HG03280 (cell line): ENCODE data around the gene BLNK.
"Not testable (repeated sequence)": the region's sequence is repeated elsewhere in the genome, so short reads cannot be mapped to it uniquely, and the experiment has no call there.

ENCODE experiments used
- ATAC-seq: cut with Tn5 transposase; IDR thresholded peaks from one replicate; pipeline ENCODE4 v1.9.1; 2021; ENCODE audit warnings: mild to moderate bottlenecking, moderate library complexity; ENCODE audit not compliant: unreplicated experiment

Gene BLNK

DNA sequence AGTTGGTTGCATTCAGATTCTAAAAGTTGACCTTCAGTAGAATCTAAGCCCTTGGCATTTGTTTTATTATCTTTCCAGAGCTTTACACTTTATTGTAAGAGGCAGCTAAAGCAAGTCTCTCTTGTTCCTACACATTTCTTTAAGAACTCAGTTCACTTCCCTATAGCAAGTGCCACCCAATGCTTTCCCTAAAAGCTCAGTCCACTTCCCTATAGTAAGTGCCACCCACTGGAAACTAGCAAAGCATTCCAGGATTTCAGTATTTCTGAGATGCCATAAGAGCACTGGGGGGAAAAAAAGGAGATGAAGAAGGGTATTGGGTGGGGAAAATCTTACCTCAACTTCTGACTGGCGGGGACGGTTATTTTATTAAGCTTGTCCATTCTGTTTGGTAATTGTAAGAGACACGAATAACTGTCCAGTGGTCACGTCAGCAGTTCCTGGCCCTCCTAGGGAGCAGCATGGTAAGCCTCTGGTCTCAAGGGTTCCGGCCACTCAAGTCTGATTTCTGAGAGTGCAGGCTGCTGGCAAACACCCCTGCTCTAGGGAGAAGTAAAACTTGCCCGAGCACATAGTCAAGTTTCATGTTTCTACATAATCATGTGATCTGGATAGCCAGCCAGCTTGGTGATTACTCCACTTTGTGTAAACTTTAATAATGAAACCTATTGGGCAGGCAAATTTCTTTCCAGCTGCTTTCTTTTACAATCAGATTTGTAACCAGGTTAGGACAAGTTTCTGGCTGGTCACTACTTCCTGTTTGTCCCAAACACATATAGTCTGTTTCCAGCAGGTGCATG is at the start of gene BLNK:
Gene BLNK, minus strand, starts transcription at position 554 of the 800 bp plus-strand sequence. Its CDS starts 171 bp downstream, at position 383.
- peak; percentile 69 for ATAC-seq

DNA sequence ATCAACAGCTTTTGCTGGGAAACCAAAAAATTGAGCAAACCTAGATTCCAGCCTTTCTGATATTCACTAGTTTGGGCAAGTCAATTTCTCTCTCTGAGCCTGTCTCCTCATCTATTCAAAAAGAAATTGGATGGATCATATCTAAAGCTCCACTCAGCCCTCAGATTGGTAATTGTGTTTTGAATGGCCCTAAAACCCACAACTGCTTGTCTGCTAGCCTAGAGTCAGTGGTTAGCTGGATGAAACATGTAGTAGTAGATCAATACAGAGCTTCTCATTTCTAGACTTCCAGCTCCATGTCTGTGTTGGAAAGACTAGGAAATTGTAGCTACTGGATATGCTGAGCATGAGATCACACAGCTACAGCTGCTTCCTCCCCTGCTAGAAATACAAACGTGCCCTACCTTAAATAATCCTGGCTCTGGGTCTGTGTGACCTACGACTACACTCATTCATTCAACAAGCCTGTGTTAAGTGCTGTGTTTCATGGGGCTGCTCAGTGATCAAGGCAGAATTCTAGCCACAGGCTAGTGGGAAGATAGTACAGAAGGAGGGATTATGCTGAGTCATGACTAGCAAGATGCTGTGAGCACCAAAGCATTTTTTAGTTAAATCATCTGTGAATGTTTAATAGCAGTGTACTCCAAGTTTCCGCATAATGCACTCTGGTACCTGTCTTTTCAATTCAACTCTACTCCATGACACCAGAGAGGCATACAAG is 48.5 kb upstream of the BLNK start:
- ATAC-seq: no peak

DNA sequence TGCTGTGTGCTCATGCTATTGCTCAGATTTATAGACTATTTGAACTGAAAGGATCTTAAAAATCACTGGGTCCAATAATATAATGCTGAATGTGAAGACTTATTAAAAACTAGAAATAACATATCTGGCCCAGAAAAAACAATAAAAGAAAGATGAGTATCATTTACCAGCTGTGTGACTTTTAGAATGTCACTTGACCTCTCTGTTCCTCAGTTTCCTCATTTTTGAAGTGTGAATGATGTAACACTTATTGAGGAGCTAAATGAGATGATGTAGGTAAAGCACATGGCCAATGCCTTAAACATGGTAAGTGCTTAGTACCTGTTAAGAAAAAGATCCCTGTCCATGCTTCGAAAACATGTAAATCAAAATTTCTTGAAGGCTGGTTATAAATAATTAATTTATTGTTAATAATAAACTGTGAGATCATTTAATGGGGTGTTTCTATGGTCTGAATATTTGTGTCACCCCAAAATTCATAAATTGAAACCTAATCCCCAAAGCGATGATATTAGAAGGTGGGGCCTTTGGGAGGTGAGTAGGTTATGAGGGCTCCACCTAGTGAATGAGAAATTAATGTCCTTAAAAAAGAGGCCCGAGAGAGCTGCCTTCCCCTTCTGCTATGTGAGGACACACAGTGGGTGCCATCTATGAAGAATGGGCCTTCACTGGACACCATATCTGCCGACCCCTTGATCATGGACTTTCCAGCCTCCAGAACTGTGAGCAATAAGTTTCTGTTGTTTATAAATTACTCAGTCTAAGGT is 45.9 kb upstream of the BLNK start:
- no peak for ATAC-seq

DNA sequence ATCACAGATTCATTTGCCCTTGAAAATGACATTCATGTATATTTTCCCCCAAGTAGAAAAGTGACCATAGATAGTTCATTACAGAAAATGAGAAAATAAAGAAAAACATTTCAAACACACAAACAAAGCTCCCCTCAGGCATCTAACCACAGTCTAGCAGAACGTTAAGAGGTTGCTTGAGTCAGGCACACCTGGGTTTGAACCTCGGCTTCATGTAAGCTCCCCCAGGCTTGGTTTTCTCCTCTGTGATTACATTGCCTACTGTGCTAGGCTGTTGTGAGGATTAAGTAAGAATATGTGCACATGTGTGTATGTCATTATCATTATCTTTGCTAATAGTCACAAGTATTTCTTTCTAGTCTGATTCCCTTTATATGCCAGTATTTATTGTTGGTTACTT is 42.0 kb upstream of the BLNK start:
- no peak for ATAC-seq

DNA sequence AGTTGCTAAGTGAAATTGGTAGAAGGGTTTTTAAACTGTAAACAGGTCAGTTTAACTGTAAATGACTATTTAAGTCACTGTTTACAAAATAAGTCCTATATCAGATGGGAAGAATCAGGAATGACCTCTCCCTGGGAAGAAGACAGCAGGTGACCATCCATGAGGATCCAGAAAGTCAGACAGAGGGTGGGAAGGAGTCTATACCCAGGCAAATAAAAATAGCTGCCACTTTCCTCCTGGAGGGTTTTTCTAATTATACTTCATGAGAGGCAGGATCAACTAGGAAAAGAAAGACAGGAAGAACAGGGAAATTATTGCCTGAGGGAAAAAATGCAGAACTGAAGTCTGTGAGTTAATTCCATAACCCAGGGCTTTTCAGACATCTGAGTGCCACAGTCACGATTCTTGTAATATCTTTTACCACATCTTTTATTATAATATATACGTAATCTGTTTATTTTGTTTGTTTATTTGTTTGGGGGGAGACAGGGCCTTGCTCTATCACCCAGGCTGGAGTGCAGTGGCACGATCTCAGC is 39.9 kb upstream of the BLNK start:
- no peak for ATAC-seq

DNA sequence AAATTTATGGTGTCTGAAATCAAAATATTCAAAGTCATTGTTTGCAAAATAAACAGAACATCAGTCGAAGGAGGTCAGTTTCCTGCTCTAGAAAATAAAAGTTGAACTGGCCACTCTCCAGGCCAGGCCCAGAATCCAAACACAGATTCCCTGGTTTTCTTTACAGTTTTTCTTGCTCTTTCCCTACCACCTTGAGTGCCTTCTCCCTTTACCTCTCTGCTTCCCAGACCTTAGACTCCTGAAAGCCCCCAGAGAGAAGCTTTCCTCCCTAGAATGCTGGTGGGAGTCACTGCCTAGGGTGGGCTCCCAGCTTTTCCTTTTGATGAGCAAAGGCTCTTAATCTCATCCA is 38.9 kb upstream of the BLNK start:
- ATAC-seq: no peak

DNA sequence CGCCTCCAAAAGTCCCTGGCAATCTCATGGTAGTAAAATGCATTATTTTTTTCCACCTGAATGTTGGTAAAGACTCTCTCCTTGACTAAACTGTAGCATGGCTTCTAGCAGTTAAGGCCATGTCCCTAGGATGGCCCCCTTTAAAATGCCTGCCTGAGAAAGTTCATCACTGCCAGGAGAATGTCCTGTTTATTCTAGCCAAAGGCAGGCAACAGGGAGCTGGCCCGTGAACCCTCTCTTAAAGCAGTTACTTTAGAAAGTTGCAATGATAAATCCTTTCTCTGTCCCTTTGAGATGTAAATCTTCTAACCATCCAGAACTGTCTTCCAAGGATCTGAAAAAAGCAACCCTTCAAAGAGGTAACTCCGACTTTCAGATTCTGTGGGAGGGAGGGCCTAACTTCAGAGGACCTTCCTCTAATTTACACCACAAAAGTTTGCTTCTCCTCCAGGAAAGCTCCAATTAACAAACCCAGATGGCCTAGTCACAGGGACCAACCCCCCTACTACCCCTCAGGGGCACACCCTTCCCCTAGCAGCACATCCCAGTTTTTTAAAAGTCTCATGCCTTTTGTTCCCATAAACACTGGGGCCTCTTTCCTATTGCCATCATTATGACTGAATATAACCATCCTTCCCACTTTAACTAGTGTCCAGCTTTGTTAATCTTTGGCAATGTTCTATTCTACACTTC is 38.4 kb upstream of the BLNK start:
- ATAC-seq: no peak

DNA sequence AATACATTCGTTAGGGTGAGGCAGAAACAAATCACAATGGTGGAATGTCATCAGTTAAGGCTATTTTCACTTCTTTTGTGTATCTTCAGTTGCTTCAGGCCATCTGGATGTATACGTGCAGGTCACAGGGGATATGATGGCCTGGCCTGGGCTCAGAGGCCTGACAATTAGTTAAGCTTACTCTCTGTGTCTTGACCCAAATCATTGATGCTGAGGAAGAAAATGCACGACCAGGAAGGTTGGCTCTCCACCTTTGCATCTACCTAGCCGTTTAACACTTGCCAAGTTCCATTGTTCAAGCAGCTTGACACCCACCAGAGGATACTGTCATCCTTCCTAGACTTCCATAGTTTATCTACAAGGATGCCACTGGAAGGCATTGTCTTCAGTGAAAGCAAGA is 37.5 kb upstream of the BLNK start:
- ATAC-seq: not testable (repeated sequence)

DNA sequence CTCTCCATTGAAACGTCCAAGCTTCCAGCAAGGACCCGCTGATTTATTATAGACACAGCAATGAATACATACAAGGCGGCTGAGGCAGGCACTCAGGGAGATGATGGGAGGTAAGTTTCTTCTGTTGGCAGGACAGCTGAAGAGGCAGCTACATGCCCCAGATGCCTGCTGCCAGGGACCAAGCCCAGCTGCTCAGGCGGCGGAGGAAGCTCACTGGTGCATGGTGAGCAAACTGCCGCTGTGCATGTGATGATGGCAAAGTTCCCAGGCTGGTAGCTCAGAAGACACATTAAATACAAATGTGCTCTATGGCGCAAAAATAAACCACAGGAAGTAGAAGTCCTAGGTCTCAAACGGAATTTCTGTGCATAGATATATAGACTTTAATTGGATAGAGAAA is 35.1 kb upstream of the BLNK start:
- ATAC-seq: no peak

DNA sequence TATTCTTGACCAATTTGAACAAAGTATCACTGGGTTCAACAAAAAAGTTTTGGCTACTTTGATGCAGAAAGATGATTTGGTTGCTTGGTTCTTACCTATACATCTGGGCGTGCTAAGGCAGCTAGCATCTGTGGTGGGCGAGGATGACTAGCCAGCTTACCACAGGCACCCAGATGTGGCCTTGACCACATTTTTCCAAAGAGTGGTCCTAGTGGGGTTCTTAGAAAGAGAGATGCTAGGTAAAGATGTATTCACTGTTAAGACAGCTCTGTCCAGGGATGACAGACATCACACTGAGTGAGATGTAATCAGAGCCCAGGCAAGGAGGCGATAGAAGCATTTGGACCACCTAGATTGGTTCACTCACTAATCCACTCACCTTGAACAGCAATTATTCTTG is 33.6 kb upstream of the BLNK start:
- ATAC-seq: no peak

DNA sequence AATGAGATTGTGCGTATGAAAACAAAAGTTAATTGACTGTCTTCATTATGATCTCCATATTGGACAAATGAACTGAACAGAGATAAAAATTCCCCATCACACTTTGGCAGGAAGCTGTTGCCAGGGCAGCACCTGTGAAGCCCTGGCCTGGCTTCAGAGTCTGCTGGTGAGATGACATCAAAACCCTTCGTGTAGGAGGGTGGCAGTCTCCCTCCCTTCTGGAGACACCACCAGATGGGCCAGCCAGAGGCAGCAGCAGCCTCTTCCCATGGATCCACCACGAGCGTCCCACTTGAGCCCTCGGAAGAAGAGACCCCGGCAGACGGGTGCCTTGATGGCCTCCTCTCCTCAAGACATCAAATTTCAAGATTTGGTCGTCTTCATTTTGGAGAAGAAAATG is 32.9 kb upstream of the BLNK start, which contains the start of gene DNTT:
Gene DNTT, plus strand, starts transcription at position 205 of the 400 bp plus-strand sequence. Its CDS starts 64 bp downstream, at position 269.
- ATAC-seq: no peak

DNA sequence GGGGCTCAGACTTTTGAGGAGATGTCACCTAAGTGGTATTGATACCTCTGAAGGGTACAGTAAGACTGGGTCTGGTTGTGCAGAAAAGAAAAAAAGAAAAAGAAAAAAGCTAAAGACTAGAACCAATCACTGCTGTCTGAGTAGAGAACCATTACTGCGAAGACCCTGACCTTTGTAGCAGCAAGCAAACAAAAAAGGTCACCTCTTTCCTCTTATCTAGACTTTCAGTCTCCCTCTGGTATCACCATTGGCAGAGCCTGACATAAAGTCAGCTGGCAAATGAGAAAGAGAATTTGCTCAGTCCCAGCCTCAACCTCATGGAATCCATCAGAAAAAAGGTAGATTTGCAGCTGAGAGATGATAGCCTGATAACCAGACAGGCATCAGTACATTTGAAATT is 30.2 kb upstream of the BLNK start:
- ATAC-seq: no peak

DNA sequence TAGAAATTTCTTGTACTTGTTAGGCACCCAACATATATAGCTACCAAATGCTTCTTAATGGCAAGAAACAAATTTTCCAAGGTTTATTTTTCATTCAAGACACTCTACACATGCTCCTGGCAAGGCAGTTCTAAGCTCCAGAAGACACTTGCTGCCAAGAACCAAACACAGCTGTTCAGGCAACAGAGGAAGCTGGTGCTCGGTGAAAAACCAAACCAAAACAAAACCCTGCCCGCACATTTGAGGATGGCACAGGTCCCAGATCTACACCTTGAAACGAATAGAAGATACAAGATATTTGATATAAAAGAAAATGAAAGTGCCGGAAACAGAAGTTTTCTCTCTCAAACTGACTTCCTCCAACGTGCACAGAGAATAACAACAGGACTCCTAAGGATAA is 28.0 kb upstream of the BLNK start:
- no peak for ATAC-seq

DNA sequence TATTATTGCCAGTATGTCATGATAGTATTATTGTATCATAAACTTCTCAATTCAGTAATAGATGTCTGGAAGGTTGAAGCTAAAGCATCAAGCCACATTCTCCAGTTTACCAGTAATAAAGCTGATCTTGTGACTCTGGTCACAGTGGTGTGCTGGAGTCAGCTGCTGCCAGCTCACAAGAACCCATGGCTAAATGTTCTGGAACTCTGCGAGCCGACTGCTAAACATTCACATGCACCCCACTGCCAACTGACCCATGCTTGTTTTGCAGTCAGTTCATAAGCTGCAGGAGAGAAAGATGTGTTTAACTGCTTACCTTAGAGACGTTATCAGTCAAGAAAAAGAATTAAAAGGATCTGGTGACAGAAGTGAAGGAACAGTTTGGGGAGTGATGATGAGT is 27.0 kb upstream of the BLNK start:
- ATAC-seq: no peak

DNA sequence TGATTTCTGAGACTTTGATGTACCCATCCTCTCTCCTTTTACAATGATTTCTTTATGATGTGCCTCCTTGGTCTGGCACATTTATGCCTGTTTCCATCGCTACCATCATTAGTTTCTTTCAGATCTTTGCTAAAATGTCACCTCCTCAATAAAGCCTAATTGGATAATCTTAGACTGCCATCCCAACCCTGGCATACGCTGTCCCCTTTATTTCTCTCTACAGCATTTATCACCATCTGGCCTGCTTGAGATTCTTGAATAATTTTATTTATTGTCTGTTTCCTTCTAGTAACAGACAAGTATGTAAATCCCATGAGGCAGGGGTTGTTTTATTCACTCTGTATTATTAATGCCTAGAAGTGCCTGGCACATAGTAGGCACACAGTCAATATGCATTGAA is 26.1 kb upstream of the BLNK start:
- no peak for ATAC-seq

DNA sequence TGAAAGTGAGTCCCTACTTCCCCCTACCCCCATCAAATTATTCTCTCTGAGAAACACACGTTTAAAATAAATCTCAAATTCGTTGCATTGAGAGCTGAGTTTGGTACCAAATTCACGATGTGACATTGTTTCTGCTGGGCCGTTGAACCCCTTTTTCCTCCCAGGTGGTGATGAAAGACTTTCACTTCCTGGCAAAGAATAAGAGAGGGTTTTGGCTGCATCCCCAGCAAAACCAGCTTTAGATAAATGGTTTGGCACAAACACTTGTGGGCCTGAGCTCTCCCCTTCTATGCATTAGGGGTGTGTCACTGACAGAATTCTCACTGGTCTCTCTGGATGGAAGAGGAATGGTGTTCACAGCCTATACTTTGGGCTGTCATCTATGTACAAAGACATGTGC is 24.1 kb upstream of the BLNK start:
- no peak for ATAC-seq

DNA sequence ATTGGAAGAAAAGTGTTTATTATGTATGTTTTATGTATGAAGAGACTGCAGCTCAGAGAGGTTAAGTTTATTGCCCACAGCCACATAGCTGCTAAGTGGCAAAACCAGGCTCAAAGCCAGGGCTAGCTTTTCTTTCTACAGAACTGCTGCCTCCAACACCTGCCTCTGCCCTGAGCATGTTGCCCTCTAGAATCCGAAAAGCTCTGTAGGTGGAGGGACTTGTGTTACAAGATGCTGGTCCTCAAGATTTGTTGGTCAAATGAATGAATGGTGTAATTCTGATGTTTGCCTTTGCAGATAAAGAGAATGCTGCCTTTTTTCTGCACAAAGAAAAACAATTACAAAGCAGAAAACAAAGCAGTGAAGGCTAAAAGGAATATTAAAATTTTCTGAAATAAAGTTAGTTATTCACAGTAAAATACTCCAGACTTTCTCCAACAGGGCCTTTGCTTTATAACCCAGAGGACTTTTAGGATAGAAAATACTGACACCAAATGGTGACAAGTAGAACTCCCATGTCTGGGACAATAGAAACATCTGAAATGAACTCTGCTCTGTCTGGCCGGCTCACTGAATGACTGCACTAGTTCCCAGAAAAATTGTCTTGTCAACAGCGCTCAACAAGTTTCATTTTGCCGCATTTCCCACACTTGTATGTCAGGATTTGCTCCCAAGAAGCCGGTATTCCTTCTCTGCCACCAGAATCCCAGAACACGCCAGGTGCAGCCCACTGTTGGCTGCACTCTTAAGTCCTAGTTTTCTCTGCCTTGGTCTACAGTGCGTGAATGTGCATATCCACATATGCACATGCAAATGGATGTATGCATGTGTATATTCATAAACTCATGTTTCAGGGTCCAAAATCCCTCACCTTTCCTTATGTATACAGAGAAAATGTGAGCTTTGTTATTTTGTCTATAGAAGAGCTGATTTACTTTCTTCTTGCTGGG is 21.9 kb upstream of the BLNK start:
- ATAC-seq: peak; percentile 49

DNA sequence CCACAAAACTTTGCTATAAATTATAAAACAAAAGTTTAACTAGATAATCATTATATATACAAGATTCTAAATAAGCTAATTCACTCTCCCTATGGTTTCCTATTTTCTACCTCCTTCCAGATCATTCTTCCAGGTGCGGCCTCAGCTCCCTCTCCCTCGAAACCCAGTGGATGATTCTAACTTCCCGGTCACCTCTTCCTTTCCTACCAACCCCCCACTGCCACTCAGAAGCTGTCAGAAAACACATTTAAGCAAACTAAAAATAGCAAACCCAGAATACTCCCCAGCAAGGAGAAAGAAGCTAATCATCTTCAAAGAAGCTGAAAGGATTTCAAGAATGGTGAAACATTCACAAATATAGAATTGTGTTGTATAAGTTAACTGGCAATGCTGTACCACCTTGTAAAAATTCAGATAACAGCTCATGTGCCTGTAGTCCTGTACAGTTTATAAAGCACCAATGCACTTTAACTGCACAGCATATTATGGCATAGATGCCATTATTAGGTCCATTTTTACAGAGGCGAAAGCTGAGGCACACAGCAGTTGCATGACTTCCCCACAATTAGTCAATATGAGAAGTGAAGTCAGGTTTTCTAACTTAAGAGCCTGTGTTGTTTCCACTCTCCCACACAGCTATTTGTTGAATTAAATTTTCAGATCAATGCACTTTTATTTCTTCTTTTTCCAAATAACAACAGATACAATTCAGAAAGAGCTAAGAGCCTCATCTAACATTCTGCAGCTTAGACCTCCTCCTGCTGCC is 19.2 kb upstream of the BLNK start:
- ATAC-seq: no peak
